Nephron progenitor cell (in vitro differentiated cells): Measurements from ENCODE around the gene CCDC91.

ENCODE experiments used
- DNase-seq: peaks from one replicate; pipeline ENCODE4 v3.0.0; 2021
- H3K27ac Mint-ChIP-seq: 2 replicates; pipeline ENCODE4 v1.8.0; 2021; ENCODE audit warnings: mild to moderate bottlenecking, moderate library complexity, mixed read lengths
- H3K27me3 Mint-ChIP-seq: 2 replicates; pipeline ENCODE4 v1.8.0; 2021; ENCODE audit warnings: mild to moderate bottlenecking, low read depth, mixed read lengths; ENCODE audit not compliant: poor library complexity
- H3K36me3 Mint-ChIP-seq: 2 replicates; pipeline ENCODE4 v1.8.0; 2021; ENCODE audit warnings: low read depth, mixed read lengths
- H3K4me1 Mint-ChIP-seq: 2 replicates; pipeline ENCODE4 v1.8.0; 2021; ENCODE audit warnings: mixed read lengths
- H3K4me3 Mint-ChIP-seq: 2 replicates; pipeline ENCODE4 v1.8.0; 2021; ENCODE audit warnings: mild to moderate bottlenecking, moderate library complexity, mixed read lengths
- H3K9me3 Mint-ChIP-seq: 2 replicates; pipeline ENCODE4 v1.8.0; 2021; ENCODE audit warnings: mild to moderate bottlenecking, moderate library complexity, mixed read lengths
- CTCF ChIP-seq: fragments of 200-600 bp; sonication (generic); IDR thresholded peaks from 2 replicates; pipeline ENCODE4 v1.5.0; 2021; ENCODE audit warnings: antibody characterized with exemption

The CCDC91 gene

GRCh38 chr12:28156362-28156761, 33.9 kb upstream of the CCDC91 start:
- H3K36me3 Mint-ChIP-seq = no peaks in the 10 kb centered on the region
- no peaks in the 10 kb centered on the region for H3K27me3 Mint-ChIP-seq
- peaks cover 32% of the 10 kb centered on the region for H3K4me1 Mint-ChIP-seq
- H3K4me3 Mint-ChIP-seq = no peak overlapping the region
- H3K27ac Mint-ChIP-seq = no peak overlapping the region
- DNase-seq = no peak
- peaks cover 9% of the 10 kb centered on the region for H3K9me3 Mint-ChIP-seq
- no peak for TF ChIP-seq CTCF

- Mint-ChIP-seq H3K27me3 (no peaks in the 10 kb centered on the region), H3K4me1 (peaks cover 32% of the 10 kb centered on the region), H3K36me3 (no peaks in the 10 kb centered on the region), H3K27ac (no peak overlapping the region), H3K4me3 (no peak overlapping the region), H3K9me3 (peaks cover 9% of the 10 kb centered on the region)
- peak; percentile 14 for DNase-seq
- no peak for TF ChIP-seq CTCF
Observed at GRCh38 chr12:28156804-28157203, 33.5 kb upstream of the CCDC91 start.

GRCh38 chr12:28158353-28158752, 31.9 kb upstream of the CCDC91 start:
- no peak for TF ChIP-seq CTCF
- H3K27ac Mint-ChIP-seq = no peak overlapping the region
- H3K4me1 Mint-ChIP-seq = peaks cover 32% of the 10 kb centered on the region
- DNase-seq = no peak
- H3K27me3 Mint-ChIP-seq = no peaks in the 10 kb centered on the region
- no peaks in the 10 kb centered on the region for H3K36me3 Mint-ChIP-seq
- no peaks in the 10 kb centered on the region for H3K9me3 Mint-ChIP-seq
- H3K4me3 Mint-ChIP-seq = no peak overlapping the region

GRCh38 chr12:28159688-28160087, 30.6 kb upstream of the CCDC91 start:
- peaks cover 24% of the 10 kb centered on the region for H3K4me1 Mint-ChIP-seq
- no peaks in the 10 kb centered on the region for H3K9me3 Mint-ChIP-seq
- no peaks in the 10 kb centered on the region for H3K36me3 Mint-ChIP-seq
- no peak for TF ChIP-seq CTCF
- no peak for DNase-seq
- H3K27ac Mint-ChIP-seq = no peak overlapping the region
- H3K4me3 Mint-ChIP-seq = no peak overlapping the region
- H3K27me3 Mint-ChIP-seq = no peaks in the 10 kb centered on the region

GRCh38 chr12:28161697-28162096, 28.6 kb upstream of the CCDC91 start:
- H3K4me3 Mint-ChIP-seq = no peak overlapping the region
- no peaks in the 10 kb centered on the region for H3K9me3 Mint-ChIP-seq
- H3K27ac Mint-ChIP-seq = no peak overlapping the region
- H3K4me1 Mint-ChIP-seq = peaks cover 7% of the 10 kb centered on the region
- H3K27me3 Mint-ChIP-seq = no peaks in the 10 kb centered on the region
- no peaks in the 10 kb centered on the region for H3K36me3 Mint-ChIP-seq
- TF ChIP-seq CTCF = no peak
- no peak for DNase-seq

GRCh38 chr12:28162697-28163096, 27.6 kb upstream of the CCDC91 start:
- no peaks in the 10 kb centered on the region for H3K36me3 Mint-ChIP-seq
- H3K4me3 Mint-ChIP-seq = no peak overlapping the region
- no peaks in the 10 kb centered on the region for H3K4me1 Mint-ChIP-seq
- H3K27ac Mint-ChIP-seq = no peak overlapping the region
- H3K27me3 Mint-ChIP-seq = no peaks in the 10 kb centered on the region
- no peak for DNase-seq
- H3K9me3 Mint-ChIP-seq = no peaks in the 10 kb centered on the region
- no peak for TF ChIP-seq CTCF
